Fibroblast of peridontal ligament (primary cell): ENCODE results near the gene FBLN7.

Experiments used
- DNase-seq: peaks from one replicate; pipeline ENCODE4 v3.0.0-alpha.2; 2010; ENCODE audit errors: extremely low read depth

The FBLN7 gene

DNA sequence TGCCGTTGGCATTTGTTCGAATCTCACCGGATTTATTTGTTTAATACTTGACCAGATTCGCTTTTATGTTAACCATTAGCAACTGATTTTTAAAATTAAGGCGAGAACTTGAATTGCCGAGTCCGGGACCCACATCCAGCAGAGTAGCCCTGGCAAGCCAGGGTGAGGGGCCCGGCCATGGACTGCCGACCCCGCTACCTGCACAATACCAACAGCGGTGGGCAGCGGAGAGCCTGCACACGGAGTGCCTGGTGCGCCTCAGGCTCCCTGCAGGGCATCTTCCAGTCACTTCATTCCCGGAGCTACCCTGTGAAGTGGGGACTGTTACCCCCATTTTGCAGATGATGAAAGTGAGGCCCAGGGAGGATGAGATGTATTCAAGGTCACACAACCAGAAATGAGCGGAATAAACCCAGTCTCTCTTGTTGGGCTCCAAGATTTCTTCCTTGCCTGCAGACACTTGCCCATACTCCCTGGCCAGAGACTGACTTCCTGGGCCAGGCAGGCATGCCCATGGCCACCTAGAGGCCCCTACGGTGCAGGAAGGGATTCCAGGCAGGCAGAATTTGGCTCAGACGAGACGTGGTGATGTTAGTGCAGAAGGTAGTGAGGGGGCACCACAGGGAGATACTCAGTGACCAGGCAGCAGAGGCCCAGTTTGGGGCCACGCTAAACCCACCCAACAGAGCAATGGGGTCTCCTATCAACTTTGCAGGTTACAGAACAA is 2.9 kb downstream of the FBLN7 start:
- DNase-seq: no peak

- DNase-seq: no peak
Observed at GRCh38 chr2:112141626-112142007, 3.4 kb downstream of the FBLN7 start.

- DNase-seq: no peak
Observed at GRCh38 chr2:112142525-112143078, 4.4 kb downstream of the FBLN7 start.

GRCh38 chr2:112143150-112143549 is 5.0 kb downstream of the FBLN7 start:
- DNase-seq: no peak

DNA sequence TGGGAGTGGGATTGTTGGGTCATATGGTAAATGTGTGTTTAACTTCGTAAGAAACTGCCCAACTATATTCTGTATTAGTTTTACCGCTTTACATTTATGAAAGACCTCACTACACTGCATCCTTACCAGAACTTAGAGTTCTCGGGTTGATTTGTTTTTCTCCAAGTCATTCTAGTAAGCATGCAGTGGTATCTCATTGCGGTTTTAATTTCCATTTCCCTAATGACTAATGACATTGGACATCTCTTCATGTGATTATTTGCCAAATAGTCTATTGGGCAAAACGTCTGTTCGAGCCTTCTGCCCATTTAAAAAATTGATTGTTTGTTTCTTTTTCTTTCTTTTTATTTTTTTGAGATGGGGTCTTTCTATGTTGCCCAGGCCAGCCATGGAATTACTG is 6.8 kb downstream of the FBLN7 start:
- no peak for DNase-seq

GRCh38 chr2:112147382-112148168 is 9.4 kb downstream of the FBLN7 start:
- no peak for DNase-seq

DNA sequence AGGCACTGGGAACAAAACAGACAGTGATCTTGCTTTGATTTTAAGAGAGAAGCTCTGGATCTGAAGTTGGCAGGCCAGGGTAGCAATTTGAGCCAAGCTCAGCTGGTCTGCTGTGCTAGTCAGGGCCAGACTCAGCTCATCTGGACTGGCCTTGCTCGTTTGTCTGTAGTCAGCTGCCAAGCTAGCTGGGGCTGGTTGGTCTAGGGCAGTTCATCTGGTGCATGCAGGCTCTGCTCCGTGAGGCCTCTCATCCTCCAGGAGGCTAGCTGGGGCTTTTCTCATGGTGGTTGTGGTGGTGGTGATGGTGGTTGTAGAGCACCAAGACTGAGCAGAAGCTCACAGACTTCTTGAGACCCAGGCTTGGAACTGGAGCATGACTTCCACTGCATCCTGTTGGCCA is 10.3 kb downstream of the FBLN7 start:
- DNase-seq: no peak

GRCh38 chr2:112149194-112149593 is 11.0 kb downstream of the FBLN7 start:
- no peak for DNase-seq

GRCh38 chr2:112149866-112150435 is 11.8 kb downstream of the FBLN7 start:
- no peak for DNase-seq

GRCh38 chr2:112150447-112150846 is 12.3 kb downstream of the FBLN7 start:
- DNase-seq: peak; percentile 93

DNA sequence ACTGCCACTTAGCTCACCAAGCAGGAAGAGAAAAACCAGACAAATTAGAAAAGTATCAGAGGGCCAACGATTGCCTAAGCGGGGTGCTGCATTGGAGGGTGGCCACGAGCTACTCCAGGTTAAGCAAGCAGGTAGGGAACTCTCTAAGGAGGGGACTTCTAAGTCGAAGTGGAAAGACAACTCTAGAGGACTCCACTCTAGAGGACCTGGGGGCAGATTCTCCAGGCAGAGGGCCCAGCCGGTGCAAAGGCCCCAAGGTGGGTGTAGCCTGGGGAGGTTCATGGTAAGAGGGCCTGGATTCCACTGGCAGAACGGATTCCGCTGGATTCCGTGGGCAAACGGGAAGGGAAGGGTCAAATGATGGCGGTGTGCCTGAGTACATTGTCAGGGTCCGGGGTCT is 12.7 kb downstream of the FBLN7 start:
- no peak for DNase-seq

DNA sequence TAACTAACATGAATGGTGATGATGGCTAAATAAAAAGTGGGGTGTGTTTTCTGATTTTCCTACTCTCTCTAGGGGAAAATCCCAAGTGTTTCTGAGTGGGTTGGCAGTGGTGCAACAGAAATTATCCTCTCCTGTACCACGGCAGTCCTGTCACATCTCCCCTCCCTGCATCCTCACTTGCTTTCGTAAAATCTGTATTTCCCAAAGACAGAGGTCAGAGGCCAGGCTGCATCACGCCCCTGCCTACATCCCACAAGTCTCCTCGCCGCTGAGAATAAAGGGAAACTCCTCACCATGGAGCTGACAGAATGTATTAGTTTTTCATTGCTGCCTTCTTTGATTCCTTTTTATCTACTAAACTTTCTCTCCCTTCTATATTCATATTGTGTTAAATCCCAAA is 13.1 kb downstream of the FBLN7 start:
- no peak for DNase-seq

DNA sequence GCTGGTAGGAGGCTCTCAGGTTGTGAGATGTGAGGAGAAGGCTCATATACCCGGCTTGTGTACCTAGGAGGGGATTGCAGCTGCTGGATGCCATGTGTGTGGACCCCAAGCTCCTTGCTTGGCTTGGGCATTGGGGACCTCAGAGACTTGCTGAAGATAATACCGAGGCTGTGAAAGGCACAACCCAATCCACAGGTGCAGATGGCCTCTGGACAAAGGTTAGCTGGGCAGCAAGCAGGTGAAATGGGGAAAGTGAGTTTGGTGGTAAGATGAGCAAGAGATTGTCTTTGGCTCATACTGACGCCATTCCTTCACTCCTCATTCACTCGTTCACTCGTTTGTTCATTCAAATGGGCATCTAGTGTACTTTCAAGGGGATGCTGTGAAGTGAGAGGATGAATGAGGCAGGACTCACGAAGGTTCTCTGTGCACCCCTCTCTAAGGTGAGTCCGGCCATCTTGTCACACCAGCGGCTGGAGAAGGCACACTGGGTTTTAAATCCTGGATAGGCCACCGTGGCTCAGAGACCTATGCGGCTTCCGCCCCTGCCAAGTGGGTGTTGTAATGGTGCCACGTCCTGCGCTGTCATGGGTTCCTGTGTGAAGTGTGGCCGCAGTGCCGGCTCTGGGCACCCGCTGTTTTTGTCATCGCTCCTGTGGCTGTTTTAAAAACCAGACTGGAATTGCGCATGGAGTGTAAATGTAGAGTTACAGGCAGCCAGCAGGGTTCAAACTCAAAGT is 13.7 kb downstream of the FBLN7 start:
- no peak for DNase-seq

DNA sequence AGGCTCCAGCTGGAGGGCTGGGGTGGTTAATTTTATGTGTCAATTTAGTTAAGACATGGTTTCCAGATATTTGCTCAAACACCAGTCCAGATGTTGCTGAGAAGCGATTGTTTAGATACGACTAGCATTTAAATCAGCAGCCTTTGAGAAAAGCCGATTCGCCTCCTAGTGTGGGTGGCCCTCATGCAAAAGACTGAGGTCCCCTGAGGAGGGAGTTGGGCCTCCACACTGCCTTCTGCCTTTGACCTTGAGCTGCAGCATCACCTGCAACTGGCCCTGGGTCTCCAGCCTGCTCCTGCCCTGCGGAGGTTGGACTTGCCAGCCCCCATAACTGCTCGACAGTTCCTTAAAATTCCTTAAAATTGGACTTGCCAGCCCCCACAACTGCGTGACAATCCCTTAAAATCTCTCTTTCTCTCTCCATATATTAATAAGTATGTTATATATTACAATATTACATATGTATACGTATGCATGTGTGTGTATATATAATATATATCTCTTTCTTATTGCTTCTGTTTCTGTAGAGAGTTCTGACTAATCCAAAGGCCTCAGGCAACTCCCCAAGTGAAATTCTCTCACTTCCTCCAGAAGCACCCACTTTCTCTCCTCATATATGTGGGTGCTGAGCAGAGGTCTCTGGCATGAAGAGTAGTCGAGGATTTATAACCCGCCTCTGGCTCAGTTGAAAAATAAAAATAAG is 14.4 kb downstream of the FBLN7 start:
- no peak for DNase-seq

GRCh38 chr2:112153179-112153490 is 14.9 kb downstream of the FBLN7 start:
- no peak for DNase-seq

DNA sequence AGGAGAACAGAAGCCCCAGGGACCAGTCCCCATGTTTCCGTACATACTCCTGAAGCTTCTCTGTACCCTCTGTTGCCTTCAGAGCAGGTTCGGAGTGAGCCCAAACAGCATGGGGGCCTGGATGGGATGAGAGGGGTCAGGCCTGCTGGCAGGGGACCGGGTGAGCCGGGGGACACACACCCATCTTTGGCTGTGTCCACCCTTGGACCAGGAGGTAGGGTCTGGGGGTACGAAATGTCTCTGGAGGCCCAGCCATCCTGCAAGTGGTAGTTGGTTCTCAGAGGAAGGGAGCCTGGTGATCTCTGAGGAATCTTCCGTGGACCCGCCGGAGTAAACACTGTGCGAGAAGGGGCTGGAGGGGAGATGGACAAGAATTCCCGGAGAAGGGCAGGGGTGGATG is 15.3 kb downstream of the FBLN7 start:
- no peak for DNase-seq

DNA sequence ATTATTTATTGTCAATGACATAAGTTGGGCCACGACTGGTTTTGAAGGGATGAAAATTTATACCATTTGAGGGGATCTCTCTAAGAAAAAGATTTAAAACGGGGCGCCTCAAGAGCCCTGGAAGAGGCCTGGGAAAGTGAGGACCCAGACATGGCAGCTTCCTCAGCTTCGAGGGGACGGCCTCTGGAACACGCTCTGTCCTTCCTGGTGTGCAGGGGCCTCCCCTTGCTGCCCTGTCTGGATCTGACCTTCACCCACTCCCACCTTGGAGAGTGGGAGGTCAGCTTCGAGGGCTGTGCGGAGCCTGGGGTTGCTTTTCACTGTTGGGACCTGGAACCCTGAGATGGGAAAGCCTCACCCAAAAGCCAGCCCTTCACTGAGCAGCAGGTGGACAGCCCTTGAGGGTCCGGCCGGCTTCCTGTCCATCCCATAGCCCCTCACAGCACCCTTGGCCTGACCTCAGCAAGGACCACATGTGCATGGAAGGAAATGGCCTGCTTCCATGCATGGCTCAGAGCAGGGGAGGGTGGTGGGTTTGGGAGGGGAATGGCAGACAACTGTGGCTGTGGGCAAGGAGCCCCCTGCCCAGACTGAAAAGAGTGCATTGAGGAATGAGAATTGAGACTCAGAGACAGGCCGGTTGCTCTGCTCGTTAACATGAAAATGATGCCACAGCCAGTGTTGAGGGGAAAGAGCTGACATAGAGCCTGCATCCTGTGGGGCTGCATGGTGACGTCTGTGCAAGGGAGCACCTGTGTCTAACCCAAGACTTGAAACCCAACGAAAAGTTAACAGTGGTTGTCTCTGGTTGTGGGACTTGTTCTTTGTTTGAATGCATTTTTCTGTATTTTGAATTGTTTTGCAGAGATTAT is 16.3 kb downstream of the FBLN7 start:
- no peak for DNase-seq

- no peak for DNase-seq
Observed at GRCh38 chr2:112155331-112156151, 17.4 kb downstream of the FBLN7 start.

GRCh38 chr2:112156152-112156986 is 18.2 kb downstream of the FBLN7 start:
- peak; percentile 81 for DNase-seq
